ENCODE results near the gene WDR82. TPM values are rescaled to one million over a fixed set of nuclear protein-coding genes. Genes with fewer than 3 reads are reported as not detected.
A peak's percentile ranks its signal among the peaks of the same experiment; 100 is the strongest.

The WDR82 gene
- total and polyA plus RNA-seq, 2 of the 8 experiments (the other 6 are each of a cell fraction or from before 2014, with no cell fraction given): 33.5 to 82.7 TPM

DNA sequence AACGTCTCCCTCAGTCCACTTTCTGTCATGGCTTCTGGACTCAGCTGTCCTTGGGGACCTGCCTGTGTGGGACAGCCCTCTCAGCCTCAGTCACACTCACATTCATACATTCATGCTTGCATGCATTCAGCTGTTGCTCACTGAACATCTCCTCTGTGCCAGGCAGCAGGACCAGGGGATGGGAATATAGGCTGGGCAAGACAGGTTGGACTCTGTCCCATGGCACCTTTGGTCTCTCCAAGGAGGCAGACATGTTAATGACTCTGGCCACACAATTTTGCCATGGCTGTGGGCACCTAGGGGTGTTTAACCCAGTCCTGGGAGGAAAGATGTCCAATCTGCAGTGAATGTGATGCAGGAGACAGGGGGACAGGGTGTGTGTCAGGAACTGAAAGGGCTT, 29.9 kb upstream of the WDR82 start:
- no peak overlapping the region for H3K4ac ChIP-seq (replicated peaks; ENCODE audit: insufficient read length, low read depth, low read length)
- DNase-seq (ENCODE audit: low read depth in 1 of 2, low spot score in 2 of 2): no peak
- no peak overlapping the region for H2BK120ac ChIP-seq (replicated peaks; ENCODE audit: low read depth, low read length)
- WGBS, 2 experiments (ENCODE audit: extremely low coverage in 1 of 2, insufficient coverage in 1 of 2, insufficient read length in 1 of 2, insufficient replicate concordance in 2 of 2, low coverage in 1 of 2, low lambda C conversion rate in 2 of 2, missing lambda C conversion rate in 1 of 2): 58% methylated on average over 1 of the region's 1 CpG; no CpG with 5 or more reads in 1 of the 2 experiments
- FAIRE-seq: no peak
- no peak overlapping the region for H4K91ac ChIP-seq (replicated peaks; ENCODE audit: insufficient read length, low read length)
- H2BK12ac ChIP-seq (ENCODE audit: low read depth, low read length): no peak overlapping the region
- H3K9me3 ChIP-seq (ENCODE audit: insufficient read depth in 2 of 2, low read depth in 1 of 2, low read length in 1 of 2): no peaks in the 10 kb centered on the region
- H3K23me2 ChIP-seq (ENCODE audit: low read depth, low read length): no peaks in the 10 kb centered on the region
- H3K27ac ChIP-seq (ENCODE audit: low read depth, low read length): no peak overlapping the region
- H3K9ac ChIP-seq (replicated peaks in 1 of 4; ENCODE audit: extremely low read depth in 1 of 4, low read depth in 3 of 4, low read length in 3 of 4): no peak overlapping the region
- no peak overlapping the region for H2BK15ac ChIP-seq (ENCODE audit: low read length)
- peaks cover 0 to 3% (median 1%) of the 10 kb centered on the region in 4 experiments; a peak in 3 of 7 replicates for H3K27me3 ChIP-seq (replicated peaks in 1 of 4; ENCODE audit: control insufficient read depth in 3 of 4, extremely low read depth in 1 of 4, insufficient read depth in 3 of 4, low read length in 3 of 4)
- H3K23ac ChIP-seq (ENCODE audit: insufficient read length): no peak overlapping the region
- no peak overlapping the region for H2BK5ac ChIP-seq (ENCODE audit: low read depth, low read length)
- H2AFZ ChIP-seq (ENCODE audit: low read length): no peak overlapping the region
- H3K36me3 ChIP-seq (ENCODE audit: control insufficient read depth in 2 of 4, insufficient read depth in 4 of 4, low read length in 3 of 4): no peaks in the 10 kb centered on the region; a peak in 1 of 8 replicates
- H3K56ac ChIP-seq (replicated peaks; ENCODE audit: insufficient read length, low read depth, low read length): no peak overlapping the region
- H3K79me1 ChIP-seq (ENCODE audit: low read depth, low read length): no peaks in the 10 kb centered on the region
- H3K4me2 ChIP-seq (ENCODE audit: insufficient read depth in 1 of 2, low read depth in 2 of 2, low read length in 2 of 2): no peak overlapping the region
- CTCF ChIA-PET (ENCODE audit: partially characterized antibody): interaction anchor here (1.7 to 4.1 kb wide), 5 partner anchors 11 to 88 kb away, joined by 5 to 14 read pairs (median 6); no protein-coding TSS in a partner anchor
- 0 out of 2 replicates have a peak overlapping the region, but pooled peaks have one; percentile 34 for H2BK20ac ChIP-seq (ENCODE audit: low read length)
- H3K14ac ChIP-seq (ENCODE audit: insufficient read length): no peak overlapping the region
- peaks cover 0 to 2% of the 10 kb centered on the region in 2 experiments for H4K20me1 ChIP-seq (replicated peaks in 1 of 2; ENCODE audit: control insufficient read depth in 1 of 2, insufficient read depth in 2 of 2, low read length in 2 of 2)
- H4K8ac ChIP-seq (ENCODE audit: extremely low read depth, insufficient read depth, low read length): 0 out of 2 replicates have a peak overlapping the region, but pooled peaks have one; percentile 4
- POLR2A ChIA-PET (ENCODE audit: partially characterized antibody): no interaction called here
- no peaks in the 10 kb centered on the region for H3K79me2 ChIP-seq (ENCODE audit: control insufficient read depth in 1 of 2, insufficient read depth in 2 of 2, low read length in 2 of 2)
- H4K5ac ChIP-seq (ENCODE audit: insufficient read length, low read depth, low read length): no peak overlapping the region
- H3K4me1 ChIP-seq (replicated peaks in 1 of 4; ENCODE audit: control insufficient read depth in 3 of 4, insufficient read depth in 4 of 4, low read length in 3 of 4): no peaks in the 10 kb centered on the region; a peak in 1 of 7 replicates
- H3K18ac ChIP-seq (ENCODE audit: extremely low read depth, low read length): no peak overlapping the region
- H3K4me3 ChIP-seq (ENCODE audit: extremely low read depth in 1 of 4, insufficient read depth in 2 of 4, low read depth in 3 of 4, low read length in 4 of 4): no peak overlapping the region
- no peak overlapping the region; the same call in 1 of the 2 replicates for H2AK5ac ChIP-seq (ENCODE audit: low read depth, low read length)
